GM12864 (cell line): ENCODE data around the gene KRTAP10-9.
"Not testable (repeated sequence)": the region's sequence is repeated elsewhere in the genome, so short reads cannot be mapped to it uniquely, and the experiment has no call there.

Source experiments
- DNase-seq: peaks from one replicate; pipeline ENCODE4 v3.0.0-alpha.2; 2011; ENCODE audit warnings: low read depth
- H3K4me3 ChIP-seq: 2 replicates; pipeline ENCODE4 v1.5.1; 2011; ENCODE audit warnings: mild to moderate bottlenecking, low read depth, low read length, control low read depth
- CTCF ChIP-seq: IDR thresholded peaks from 2 replicates; pipeline ENCODE4 v1.5.1; 2011; ENCODE audit warnings: low read depth, mild to moderate bottlenecking, moderate library complexity, low read length, control low read depth, inconsistent platforms; ENCODE audit errors: missing control alignments

The KRTAP10-9 gene

GRCh38 chr21:44628707-44629391 is 2.0 kb downstream of the KRTAP10-9 start:
- no peak overlapping the region for H3K4me3 ChIP-seq
- no peak for TF ChIP-seq CTCF
- DNase-seq = no peak

GRCh38 chr21:44630440-44630839 is 3.5 kb downstream of the KRTAP10-9 start:
- TF ChIP-seq CTCF = no peak
- no peak for DNase-seq
- H3K4me3 ChIP-seq = no peak overlapping the region

DNA sequence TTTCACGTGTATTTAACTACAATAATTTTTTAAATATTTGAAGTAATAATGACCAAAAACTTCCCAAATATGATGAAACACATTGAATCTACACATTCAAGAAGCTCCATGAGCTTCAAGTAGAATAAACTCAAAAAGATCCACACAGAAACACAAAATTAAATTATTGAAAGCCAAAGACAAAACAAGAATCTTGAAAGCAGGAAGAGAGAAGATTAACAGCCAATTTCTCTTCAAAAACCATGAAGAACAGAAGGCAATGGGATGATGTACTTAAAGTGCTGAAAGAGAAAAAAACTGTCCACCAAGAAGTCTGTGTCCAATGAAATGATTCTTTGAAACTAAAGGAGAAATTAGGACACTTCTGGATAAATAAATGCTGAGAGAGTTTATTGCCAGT is 5.2 kb downstream of the KRTAP10-9 start:
- H3K4me3 ChIP-seq = no peak overlapping the region
- no peak for TF ChIP-seq CTCF
- no peak for DNase-seq

- no peak for TF ChIP-seq CTCF
- no peak overlapping the region for H3K4me3 ChIP-seq
These were observed 9.5 kb downstream of the KRTAP10-9 start for GRCh38 chr21:44636209-44637017.

GRCh38 chr21:44637018-44637850 is 10.3 kb downstream of the KRTAP10-9 start, which contains the start of gene KRTAP10-10:
Gene KRTAP10-10 (plus strand): TSS chr21:44637356. CDS start chr21:44637418, 62 bp downstream.
- no peak for DNase-seq
- no peak for TF ChIP-seq CTCF
- no peak within 1 kb of the TSS for H3K4me3 ChIP-seq

More at GRCh38 chr21:44636209-44637017, 9.5 kb downstream of the KRTAP10-9 start:
- DNase-seq = no peak

DNA sequence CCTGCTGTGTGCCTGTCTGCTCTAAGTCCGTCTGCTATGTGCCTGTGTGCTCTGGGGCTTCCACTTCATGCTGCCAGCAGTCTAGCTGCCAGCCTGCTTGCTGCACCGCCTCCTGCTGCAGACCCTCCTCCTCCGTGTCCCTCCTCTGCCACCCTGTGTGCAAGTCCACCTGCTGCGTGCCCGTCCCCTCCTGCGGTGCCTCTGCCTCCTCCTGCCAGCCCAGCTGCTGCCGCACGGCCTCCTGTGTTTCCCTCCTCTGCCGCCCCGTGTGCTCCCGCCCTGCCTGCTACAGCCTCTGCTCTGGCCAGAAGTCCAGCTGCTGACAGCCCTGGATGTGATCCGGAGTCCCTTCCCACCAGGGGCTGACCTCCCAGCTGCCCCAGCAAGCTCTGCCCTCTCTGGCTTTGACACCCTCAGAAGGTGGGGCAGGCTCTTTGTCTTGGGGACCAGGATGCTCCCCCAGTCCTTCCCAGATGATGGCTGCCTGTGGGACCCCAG is 11.0 kb downstream of the KRTAP10-9 start:
- not testable (repeated sequence) for H3K4me3 ChIP-seq, DNase-seq

- DNase-seq = not testable (repeated sequence)
These were observed 11.8 kb downstream of the KRTAP10-9 start for GRCh38 chr21:44638506-44639330.

More at GRCh38 chr21:44638506-44639330, 11.8 kb downstream of the KRTAP10-9 start:
- not testable (repeated sequence) for H3K4me3 ChIP-seq
